ENCODE measurements around the gene CDKAL1.

Gene CDKAL1

DNA sequence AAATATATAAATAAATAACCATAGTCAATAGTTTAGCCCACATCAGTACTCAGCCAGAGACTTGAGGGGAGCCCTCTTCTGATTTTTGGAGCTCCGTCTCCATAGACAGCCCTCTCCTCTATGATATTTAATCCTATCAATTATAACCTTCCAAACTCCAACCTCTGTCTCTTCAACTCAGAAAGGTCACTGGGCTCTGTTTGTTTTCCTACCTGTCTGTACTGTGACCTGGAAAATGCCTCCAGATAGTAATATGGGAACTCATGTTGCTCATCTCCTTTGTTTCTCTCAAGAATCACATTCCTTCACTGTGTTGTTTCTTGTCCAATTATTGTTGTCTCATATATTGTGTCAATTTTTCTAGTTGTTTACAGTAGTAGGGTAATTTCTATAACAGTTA is 409.7 kb downstream of the CDKAL1 start:
- Histone ChIP-seq H3K4me2 (ENCODE audit: low read length, poor library complexity, severe bottlenecking) (no peak overlapping the region), H2BK12ac (ENCODE audit: low read length in 2 of 2) (no peak overlapping the region), H3K18ac (ENCODE audit: low read depth in 1 of 2, low read length in 2 of 2) (no peak overlapping the region), H4K8ac (ENCODE audit: low read length) (no peak overlapping the region), H3K4me3 (ENCODE audit: insufficient read depth in 1 of 2, low read depth in 1 of 2, low read length in 2 of 2) (no peak overlapping the region), H3K4ac (ENCODE audit: low read depth in 1 of 2, low read length in 2 of 2) (no peak overlapping the region), H3K4me1 (ENCODE audit: control insufficient read depth, insufficient read depth, low read depth, low read length) (no peaks in the 10 kb centered on the region), H2BK15ac (ENCODE audit: low read depth, poor library complexity, severe bottlenecking) (no peak overlapping the region), H3K36me3 (ENCODE audit: control insufficient read depth in 1 of 2, insufficient read depth in 2 of 2, low read depth in 1 of 2, low read length in 2 of 2) (no peaks in the 10 kb centered on the region), H4K91ac (ENCODE audit: low read length) (no peak overlapping the region), H3K14ac (ENCODE audit: low read length in 2 of 2) (no peak overlapping the region), H3K27me3 (ENCODE audit: control insufficient read depth in 1 of 2, insufficient read depth in 1 of 2, low read length in 2 of 2) (no peaks in the 10 kb centered on the region), H2AK5ac (ENCODE audit: low read length, severe bottlenecking) (no peak overlapping the region), H3K9ac (ENCODE audit: low read length) (no peak overlapping the region), H2AFZ (ENCODE audit: low read depth, low read length) (no peak overlapping the region), H3K79me1 (replicated peaks; ENCODE audit: low read length, poor library complexity, severe bottlenecking) (peaks cover 3% of the 10 kb centered on the region), H3K9me3 (ENCODE audit: control insufficient read depth, low read length) (peaks cover 4% of the 10 kb centered on the region), H2BK5ac (ENCODE audit: low read depth, low read length, poor library complexity, severe bottlenecking) (no peak overlapping the region), H3K27ac (ENCODE audit: low read length, poor library complexity, severe bottlenecking) (no peak overlapping the region), H3K23ac (ENCODE audit: low read length in 2 of 2) (no peak overlapping the region), H2BK120ac (ENCODE audit: low read depth, low read length) (no peak overlapping the region)
- 100% methylated on average over 1 of the region's 1 CpG for WGBS
- DNase-seq = no peak

- H3K18ac ChIP-seq (ENCODE audit: low read depth in 1 of 2, low read length in 2 of 2) = no peak overlapping the region
- peak; percentile 52 for DNase-seq
Measured at GRCh38 chr6:20946022-20946421, 411.8 kb downstream of the CDKAL1 start.

DNA sequence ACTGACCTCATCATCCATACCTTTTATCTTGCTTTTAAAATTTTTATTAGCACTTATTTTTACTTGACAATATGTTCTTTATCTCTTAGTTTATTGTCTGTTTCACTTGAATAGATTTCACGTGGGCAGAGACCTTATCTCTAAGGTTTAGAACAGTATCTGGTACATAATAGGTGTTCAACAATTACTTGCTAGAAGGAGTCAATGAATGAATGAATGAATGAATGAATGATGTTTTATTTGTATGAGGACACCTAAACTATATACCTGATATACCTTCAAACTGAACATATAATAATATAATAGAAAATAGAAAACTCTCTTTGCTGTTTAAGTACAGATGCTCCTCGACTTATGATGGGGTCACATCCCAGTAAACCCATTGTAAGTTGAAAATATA is 412.6 kb downstream of the CDKAL1 start:
- DNase-seq = no peak
- H3K4ac ChIP-seq (ENCODE audit: low read depth in 1 of 2, low read length in 2 of 2) = no peak overlapping the region

More at GRCh38 chr6:20946022-20946421, 411.8 kb downstream of the CDKAL1 start:
- Histone ChIP-seq H2BK12ac (ENCODE audit: low read length in 2 of 2) (no peak overlapping the region), H2BK120ac (ENCODE audit: low read depth, low read length) (no peak overlapping the region), H3K9ac (ENCODE audit: low read length) (no peak overlapping the region), H3K4ac (ENCODE audit: low read depth in 1 of 2, low read length in 2 of 2) (no peak overlapping the region), H3K79me1 (replicated peaks; ENCODE audit: low read length, poor library complexity, severe bottlenecking) (peaks cover 3% of the 10 kb centered on the region), H3K14ac (ENCODE audit: low read length in 2 of 2) (no peak overlapping the region), H4K8ac (ENCODE audit: low read length) (no peak overlapping the region), H2AK5ac (ENCODE audit: low read length, severe bottlenecking) (no peak overlapping the region), H3K9me3 (ENCODE audit: control insufficient read depth, low read length) (peaks cover 4% of the 10 kb centered on the region), H3K27ac (ENCODE audit: low read length, poor library complexity, severe bottlenecking) (no peak overlapping the region), H3K4me2 (ENCODE audit: low read length, poor library complexity, severe bottlenecking) (no peak overlapping the region), H4K91ac (ENCODE audit: low read length) (no peak overlapping the region), H2BK15ac (ENCODE audit: low read depth, poor library complexity, severe bottlenecking) (no peak overlapping the region), H2AFZ (ENCODE audit: low read depth, low read length) (no peak overlapping the region), H3K4me3 (ENCODE audit: insufficient read depth in 1 of 2, low read depth in 1 of 2, low read length in 2 of 2) (no peak overlapping the region), H3K27me3 (ENCODE audit: control insufficient read depth in 1 of 2, insufficient read depth in 1 of 2, low read length in 2 of 2) (no peaks in the 10 kb centered on the region), H3K4me1 (ENCODE audit: control insufficient read depth, insufficient read depth, low read depth, low read length) (no peaks in the 10 kb centered on the region), H3K23ac (ENCODE audit: low read length in 2 of 2) (no peak overlapping the region), H2BK5ac (ENCODE audit: low read depth, low read length, poor library complexity, severe bottlenecking) (no peak overlapping the region), H3K36me3 (ENCODE audit: control insufficient read depth in 1 of 2, insufficient read depth in 2 of 2, low read depth in 1 of 2, low read length in 2 of 2) (no peaks in the 10 kb centered on the region)
- 62% methylated on average over 1 of the region's 1 CpG for WGBS

GRCh38 chr6:20947977-20948376 is 413.7 kb downstream of the CDKAL1 start:
- peaks cover 3% of the 10 kb centered on the region for H3K4me1 ChIP-seq (ENCODE audit: control insufficient read depth, insufficient read depth, low read depth, low read length)
- no peak overlapping the region for H3K14ac ChIP-seq (ENCODE audit: low read length in 2 of 2)
- H2BK120ac ChIP-seq (ENCODE audit: low read depth, low read length) = no peak overlapping the region
- no peak overlapping the region for H2AFZ ChIP-seq (ENCODE audit: low read depth, low read length)
- no peak overlapping the region for H2BK5ac ChIP-seq (ENCODE audit: low read depth, low read length, poor library complexity, severe bottlenecking)
- H3K9me3 ChIP-seq (ENCODE audit: control insufficient read depth, low read length) = peaks cover 4% of the 10 kb centered on the region
- no peak overlapping the region for H3K27ac ChIP-seq (ENCODE audit: low read length, poor library complexity, severe bottlenecking)
- no peak overlapping the region for H2AK5ac ChIP-seq (ENCODE audit: low read length, severe bottlenecking)
- H3K23ac ChIP-seq (ENCODE audit: low read length in 2 of 2) = no peak overlapping the region
- no peak overlapping the region for H2BK15ac ChIP-seq (ENCODE audit: low read depth, poor library complexity, severe bottlenecking)
- no peak overlapping the region for H2BK12ac ChIP-seq (ENCODE audit: low read length in 2 of 2)
- H3K18ac ChIP-seq (ENCODE audit: low read depth in 1 of 2, low read length in 2 of 2) = no peak overlapping the region
- H4K91ac ChIP-seq (ENCODE audit: low read length) = no peak overlapping the region
- peaks cover 3% of the 10 kb centered on the region for H3K79me1 ChIP-seq (replicated peaks; ENCODE audit: low read length, poor library complexity, severe bottlenecking)
- H3K4me3 ChIP-seq (ENCODE audit: insufficient read depth in 1 of 2, low read depth in 1 of 2, low read length in 2 of 2) = no peak overlapping the region
- H3K4me2 ChIP-seq (ENCODE audit: low read length, poor library complexity, severe bottlenecking) = no peak overlapping the region
- H3K36me3 ChIP-seq (ENCODE audit: control insufficient read depth in 1 of 2, insufficient read depth in 2 of 2, low read depth in 1 of 2, low read length in 2 of 2) = no peaks in the 10 kb centered on the region
- DNase-seq = no peak
- H3K4ac ChIP-seq (ENCODE audit: low read depth in 1 of 2, low read length in 2 of 2) = no peak overlapping the region
- H4K8ac ChIP-seq (ENCODE audit: low read length) = no peak overlapping the region
- H3K9ac ChIP-seq (ENCODE audit: low read length) = no peak overlapping the region
- H3K27me3 ChIP-seq (ENCODE audit: control insufficient read depth in 1 of 2, insufficient read depth in 1 of 2, low read length in 2 of 2) = no peaks in the 10 kb centered on the region

More for the DNA sequence above, 412.6 kb downstream of the CDKAL1 start:
- no peak overlapping the region for H2BK5ac ChIP-seq (ENCODE audit: low read depth, low read length, poor library complexity, severe bottlenecking)
- H2AFZ ChIP-seq (ENCODE audit: low read depth, low read length) = no peak overlapping the region
- no peak overlapping the region for H2BK120ac ChIP-seq (ENCODE audit: low read depth, low read length)
- no peak overlapping the region for H4K8ac ChIP-seq (ENCODE audit: low read length)
- H3K4me2 ChIP-seq (ENCODE audit: low read length, poor library complexity, severe bottlenecking) = no peak overlapping the region
- no peak overlapping the region for H3K18ac ChIP-seq (ENCODE audit: low read depth in 1 of 2, low read length in 2 of 2)
- H3K27me3 ChIP-seq (ENCODE audit: control insufficient read depth in 1 of 2, insufficient read depth in 1 of 2, low read length in 2 of 2) = no peaks in the 10 kb centered on the region
- no peak overlapping the region for H3K4me3 ChIP-seq (ENCODE audit: insufficient read depth in 1 of 2, low read depth in 1 of 2, low read length in 2 of 2)
- H3K9ac ChIP-seq (ENCODE audit: low read length) = no peak overlapping the region
- no peak overlapping the region for H3K14ac ChIP-seq (ENCODE audit: low read length in 2 of 2)
- no peaks in the 10 kb centered on the region for H3K36me3 ChIP-seq (ENCODE audit: control insufficient read depth in 1 of 2, insufficient read depth in 2 of 2, low read depth in 1 of 2, low read length in 2 of 2)
- H2AK5ac ChIP-seq (ENCODE audit: low read length, severe bottlenecking) = no peak overlapping the region
- no peaks in the 10 kb centered on the region for H3K4me1 ChIP-seq (ENCODE audit: control insufficient read depth, insufficient read depth, low read depth, low read length)
- H3K9me3 ChIP-seq (ENCODE audit: control insufficient read depth, low read length) = peaks cover 4% of the 10 kb centered on the region
- H3K27ac ChIP-seq (ENCODE audit: low read length, poor library complexity, severe bottlenecking) = no peak overlapping the region
- H3K23ac ChIP-seq (ENCODE audit: low read length in 2 of 2) = no peak overlapping the region
- no peak overlapping the region for H2BK15ac ChIP-seq (ENCODE audit: low read depth, poor library complexity, severe bottlenecking)
- 100% methylated on average over 1 of the region's 2 CpGs for WGBS
- peaks cover 3% of the 10 kb centered on the region for H3K79me1 ChIP-seq (replicated peaks; ENCODE audit: low read length, poor library complexity, severe bottlenecking)
- no peak overlapping the region for H2BK12ac ChIP-seq (ENCODE audit: low read length in 2 of 2)
- H4K91ac ChIP-seq (ENCODE audit: low read length) = no peak overlapping the region

Measured in mesenchymal stem cell (in vitro differentiated cells and primary cell).